K562 (cell line): ENCODE results near the gene CXCL5. TPM values are rescaled to one million over a fixed set of nuclear protein-coding genes. Genes with fewer than 3 reads are reported as not detected.

ENCODE experiments used
- ATAC-seq: fragments of 200-7000 bp; cut with Tn5 transposase; 3 replicates; pipeline ENCODE4 v1.9.1; 2020; ENCODE audit warnings: moderate library complexity
- BruUV-seq: library from RNA; stranded (reverse); fragments of 400-500 nt; replicated peaks from 2 replicates; lab custom pipeline; 2021; lab: Mats Ljungman, UMichigan
- CTCF ChIA-PET: fragments of 300-600 bp; formaldehyde crosslinking; extraction: SDS; loops from one replicate; lab custom pipeline; 2021; ENCODE audit warnings: low intra/inter-chr PET ratio; lab: Yijun Ruan, JAX
- POLR2A ChIA-PET: fragments of 300-600, 350-650 bp; sonication (Branson Sonifier 250); formaldehyde crosslinking; extraction: SDS; loops from one replicate; lab custom pipeline; 2021; ENCODE audit warnings: antibody characterized with exemption, inconsistent platforms; lab: Yijun Ruan, JAX
- DNase-seq, 4 experiments: peaks; one replicate each; pipeline versions ENCODE4 v3.0.0 to v3.0.0-alpha.2; 2011 to 2018; ENCODE audit warnings: low spot score in 3 of 4, mixed read lengths in 3 of 4; ENCODE audit errors: extremely low read depth in 1 of 4
- FAIRE-seq: peaks from 2 replicates; lab custom pipeline; 2011; peaks lifted over from hg19 to GRCh38; lab: Jason Lieb, UNC
- H2AFZ ChIP-seq: 2 replicates; pipeline ENCODE4 v1.6.0; 2011; ENCODE audit warnings: low read depth, low read length, control low read depth, inconsistent platforms
- H3K27ac ChIP-seq: fragments of 200-600 bp; 3 replicates; pipeline ENCODE4 v1.8.0; 2011; ENCODE audit warnings: low read depth, mild to moderate bottlenecking, control low read depth, inconsistent platforms, low read length, moderate library complexity, mixed read lengths; ENCODE audit errors: extremely low read depth
- H3K27me3 ChIP-seq, 2 experiments: fragments of 300-600 bp in 1 of 2; 2 replicates in 1 of 2; 3 replicates in 1 of 2; pipeline versions ENCODE4 v1.6.0 to v1.8.0; 2011; ENCODE audit warnings: inconsistent platforms in 2 of 2, low read length in 2 of 2, mild to moderate bottlenecking in 1 of 2, mixed read lengths in 1 of 2, moderate library complexity in 1 of 2; ENCODE audit not compliant: control insufficient read depth in 2 of 2, insufficient read depth in 2 of 2
- H3K36me3 ChIP-seq: fragments of 300-600 bp; 3 replicates; pipeline ENCODE4 v1.8.0; 2011; ENCODE audit warnings: mild to moderate bottlenecking, low read length, inconsistent platforms; ENCODE audit not compliant: control insufficient read depth, insufficient read depth
- H3K4me1 ChIP-seq, 2 experiments: fragments of 200-600 bp in 1 of 2; replicated peaks in 1 of 2; 2 replicates in 1 of 2; 3 replicates in 1 of 2; pipeline versions ENCODE4 v1.5.1 to v1.8.0; 2011; ENCODE audit warnings: inconsistent platforms in 2 of 2, low read length in 2 of 2, mild to moderate bottlenecking in 1 of 2, mixed read lengths in 1 of 2, moderate library complexity in 1 of 2; ENCODE audit not compliant: control insufficient read depth in 2 of 2, insufficient read depth in 2 of 2
- H3K4me2 ChIP-seq: 2 replicates; pipeline ENCODE4 v1.6.1; 2011; ENCODE audit warnings: low read length, control low read depth, inconsistent platforms, mixed read lengths; ENCODE audit not compliant: insufficient read depth
- H3K4me3 ChIP-seq: fragments of 200-600 bp; sonication (generic), shearing (Covaris generic); 2 replicates; pipeline ENCODE4 v1.5.1; 2016; ENCODE audit warnings: control low read depth, inconsistent platforms
- H3K79me2 ChIP-seq: fragments of 200-600 bp; 3 replicates; pipeline ENCODE4 v1.8.0; 2011; ENCODE audit warnings: low read length, inconsistent platforms; ENCODE audit not compliant: control insufficient read depth, insufficient read depth
- H3K9ac ChIP-seq, 2 experiments: 2 replicates each; pipeline versions ENCODE4 v1.6.0 to v1.6.1; 2011; ENCODE audit warnings: low read depth in 2 of 2, low read length in 2 of 2, control low read depth in 1 of 2, inconsistent platforms in 1 of 2, mild to moderate bottlenecking in 1 of 2, mixed read lengths in 1 of 2; ENCODE audit not compliant: insufficient read depth in 1 of 2
- H3K9me1 ChIP-seq: one replicate; pipeline ENCODE4 v1.6.0; 2011; ENCODE audit warnings: inconsistent platforms, mild to moderate bottlenecking, low read length, moderate library complexity; ENCODE audit not compliant: control insufficient read depth, insufficient read depth
- H3K9me3 ChIP-seq: replicated peaks from 2 replicates; pipeline ENCODE4 v1.5.1; 2011; ENCODE audit warnings: low read depth, low read length, inconsistent platforms; ENCODE audit not compliant: control insufficient read depth, insufficient read depth
- H4K20me1 ChIP-seq: replicated peaks from 2 replicates; pipeline ENCODE4 v1.6.1; 2011; ENCODE audit warnings: low read length, inconsistent platforms, mixed read lengths; ENCODE audit not compliant: control insufficient read depth, insufficient read depth
- CTBP1 ChIP-seq: fragments of 450-650 bp; IDR thresholded peaks from 2 replicates; pipeline ENCODE4 v1.6.1; 2016; ENCODE audit warnings: borderline replicate concordance
- ESRRA ChIP-seq: fragments of 450-650 bp; IDR thresholded peaks from 2 replicates; pipeline ENCODE4 v1.6.1; 2014; ENCODE audit warnings: low read depth, mild to moderate bottlenecking, moderate library complexity, borderline replicate concordance
- HNRNPLL ChIP-seq: fragments of 200-400 bp; formaldehyde crosslinking; IDR thresholded peaks from 2 replicates; pipeline ENCODE4 v1.6.1; 2017; ENCODE audit warnings: low read length, low read depth, mild to moderate bottlenecking; ENCODE audit not compliant: poor library complexity, severe bottlenecking
- NEUROD1 ChIP-seq: fragments of 150-350 bp; IDR thresholded peaks from 2 replicates; pipeline ENCODE4 v1.6.1; 2014; ENCODE audit warnings: borderline replicate concordance, low read length, low read depth; ENCODE audit not compliant: partially characterized antibody
- PHB ChIP-seq: fragments of 250-450 bp; sonication (Bioruptor Pico); IDR thresholded peaks from 2 replicates; pipeline ENCODE4 v1.5.0; 2021
- RBM14 ChIP-seq: fragments of 200-400 bp; formaldehyde crosslinking; IDR thresholded peaks from 2 replicates; pipeline ENCODE4 v1.6.1; 2018; ENCODE audit warnings: low read depth, mild to moderate bottlenecking, low read length, moderate library complexity, borderline replicate concordance; ENCODE audit not compliant: insufficient read depth
- RUNX1 ChIP-seq: sonication (generic); IDR thresholded peaks from 2 replicates; pipeline ENCODE4 v1.6.1; 2016; ENCODE audit warnings: antibody characterized with exemption, low read depth
- SIN3B ChIP-seq: fragments of 450-650 bp; IDR thresholded peaks from 2 replicates; pipeline ENCODE4 v1.6.1; 2017; ENCODE audit warnings: low read depth, mild to moderate bottlenecking, moderate library complexity
- SRSF7 ChIP-seq: fragments of 200-400 bp; formaldehyde crosslinking; optimal IDR thresholded peaks from 2 replicates; pipeline ENCODE3; 2017; ENCODE audit warnings: mild to moderate bottlenecking, low read depth, low read length
- TCFL5 ChIP-seq: fragments of 250-450 bp; sonication (Bioruptor Pico); conservative IDR thresholded peaks from 2 replicates; pipeline ENCODE4 v1.6.1; 2021; ENCODE audit warnings: mild to moderate bottlenecking, moderate library complexity, matching md5 sums
- TFAM ChIP-seq: fragments of 250-450 bp; sonication (Bioruptor Pico); conservative IDR thresholded peaks from 2 replicates; pipeline ENCODE4 v1.5.0; 2021; ENCODE audit warnings: mild to moderate bottlenecking, moderate library complexity
- ZNF778 ChIP-seq: fragments of 450-650 bp; formaldehyde crosslinking; IDR thresholded peaks from 2 replicates; pipeline ENCODE4 v1.4.0; 2020; ENCODE audit warnings: mild to moderate bottlenecking, moderate library complexity
- WGBS: fragments of 100-300 bp; shearing (Covaris generic); methylation state at CpG from one replicate; pipeline ENCODE4 v1.1.6; 2016; ENCODE audit warnings: low coverage, mixed read lengths; ENCODE audit not compliant: insufficient coverage; ENCODE audit errors: missing lambda C conversion rate; 5-methylcytosine and 5-hydroxymethylcytosine counted together
- in situ Hi-C: fragments of 300-500 bp; cut with MboI; formaldehyde crosslinking; loops from 4 replicates; pipeline ENCODE4 v1.15.0; 2018; ENCODE audit warnings: inconsistent platforms, mixed read lengths
- intact Hi-C: fragments of 100-400 bp; cut with micrococcal nuclease; formaldehyde crosslinking; loops from 2 replicates; pipeline ENCODE4 v1.14.2; 2022
- polyA plus RNA-seq, 8 experiments: library from polyadenylated mRNA; depleted of rRNA in 4 of 8; stranded (reverse) in 5 of 8; unstranded in 3 of 8; fragments of >200 nt; fragmentation: Nextera tagmentation in 2 of 8; fragmentation: Illumina TruSeq in 1 of 8; extraction: Ambion mirVana in 2 of 8; extraction: Trizol in 1 of 8; gene quantifications; 2 replicates each; pipeline versions ENCODE4 v1.2.1 to v1.2.3, GENCODE V29; 2011 to 2014; ENCODE audit warnings: inconsistent platforms in 1 of 8, missing spikeins in 1 of 8
- total RNA-seq, 7 experiments: library from RNA; depleted of rRNA in 6 of 7; stranded (reverse); fragments of >200 nt in 6 of 7; fragmentation: Illumina TruSeq in 2 of 7; extraction: Trizol in 2 of 7; gene quantifications; 2 replicates each; pipeline versions ENCODE4 v1.2.1 to v1.2.3, GENCODE V29; 2011 to 2021; ENCODE audit warnings: low replicate concordance in 1 of 7
- TF ChIP-seq, protein P1 (sequence below): fragments of 450-650 bp; IDR thresholded peaks from 2 replicates; pipeline ENCODE4 v1.6.1; 2014; ENCODE audit warnings: low read depth, mild to moderate bottlenecking, moderate library complexity, borderline replicate concordance
- TF ChIP-seq, protein P2 (sequence below): IDR thresholded peaks from 2 replicates; pipeline ENCODE4 v1.6.1; 2011; ENCODE audit warnings: borderline replicate concordance, low read depth, mild to moderate bottlenecking, moderate library complexity, low read length; ENCODE audit not compliant: insufficient read depth, poor library complexity, severe bottlenecking

The CXCL5 gene
- total and polyA plus RNA-seq, 9 of the 15 experiments (the other 6 are each of a cell fraction or from before 2014, with no cell fraction given) = not detected

DNA sequence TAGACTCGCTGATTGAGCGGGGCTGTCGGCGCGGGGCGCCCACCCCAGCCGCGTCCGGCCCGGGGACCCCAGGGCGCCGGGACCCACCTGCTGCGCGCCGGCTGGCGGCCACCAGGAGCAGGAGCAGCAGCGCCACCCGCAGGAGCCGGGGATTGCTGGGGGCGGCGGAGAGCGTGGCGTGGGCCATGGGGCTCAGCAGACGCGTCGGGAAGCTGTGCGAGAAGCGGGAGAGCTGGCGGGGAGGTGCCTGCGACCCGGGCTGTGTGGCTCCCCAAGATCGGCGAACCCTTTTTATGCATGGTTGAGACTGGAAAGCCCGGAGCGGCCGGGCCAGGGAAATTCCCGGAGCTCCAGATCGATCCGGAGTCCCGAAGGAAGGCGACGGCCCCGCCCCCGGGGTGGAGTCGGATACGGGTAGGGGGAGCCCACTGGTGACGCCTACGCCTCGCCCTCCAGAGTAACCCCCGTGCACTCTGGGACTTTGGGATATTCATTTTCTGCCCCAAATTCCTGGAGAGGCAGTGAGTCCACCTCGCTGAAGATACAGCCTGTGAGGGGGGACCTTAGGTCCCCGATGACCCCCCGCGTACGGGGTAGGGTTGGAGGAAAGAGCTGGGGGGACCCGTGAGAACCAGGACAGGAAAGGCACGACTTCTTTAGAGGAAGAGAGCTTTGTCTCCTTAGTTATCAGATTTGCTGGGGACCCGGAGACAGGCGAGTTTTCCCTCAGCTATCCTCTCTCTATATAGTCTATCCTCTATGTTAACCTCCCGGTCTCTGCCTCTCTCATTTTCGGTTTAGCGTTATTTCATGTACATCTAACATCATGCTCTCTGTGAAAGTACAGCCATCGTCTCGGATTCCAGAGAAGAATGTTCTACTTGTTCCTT is 40.2 kb upstream of the CXCL5 start, which contains the start of gene CXCL3 (continued):
- TF ChIP-seq, protein P1, sequence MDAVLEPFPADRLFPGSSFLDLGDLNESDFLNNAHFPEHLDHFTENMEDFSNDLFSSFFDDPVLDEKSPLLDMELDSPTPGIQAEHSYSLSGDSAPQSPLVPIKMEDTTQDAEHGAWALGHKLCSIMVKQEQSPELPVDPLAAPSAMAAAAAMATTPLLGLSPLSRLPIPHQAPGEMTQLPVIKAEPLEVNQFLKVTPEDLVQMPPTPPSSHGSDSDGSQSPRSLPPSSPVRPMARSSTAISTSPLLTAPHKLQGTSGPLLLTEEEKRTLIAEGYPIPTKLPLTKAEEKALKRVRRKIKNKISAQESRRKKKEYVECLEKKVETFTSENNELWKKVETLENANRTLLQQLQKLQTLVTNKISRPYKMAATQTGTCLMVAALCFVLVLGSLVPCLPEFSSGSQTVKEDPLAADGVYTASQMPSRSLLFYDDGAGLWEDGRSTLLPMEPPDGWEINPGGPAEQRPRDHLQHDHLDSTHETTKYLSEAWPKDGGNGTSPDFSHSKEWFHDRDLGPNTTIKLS = peak; percentile 55; the same call in 1 of the 2 replicates
- peak; percentile 45 for TF ChIP-seq CTBP1
- no peak for TF ChIP-seq PHB (CRISPR knock-in tag)

DNA sequence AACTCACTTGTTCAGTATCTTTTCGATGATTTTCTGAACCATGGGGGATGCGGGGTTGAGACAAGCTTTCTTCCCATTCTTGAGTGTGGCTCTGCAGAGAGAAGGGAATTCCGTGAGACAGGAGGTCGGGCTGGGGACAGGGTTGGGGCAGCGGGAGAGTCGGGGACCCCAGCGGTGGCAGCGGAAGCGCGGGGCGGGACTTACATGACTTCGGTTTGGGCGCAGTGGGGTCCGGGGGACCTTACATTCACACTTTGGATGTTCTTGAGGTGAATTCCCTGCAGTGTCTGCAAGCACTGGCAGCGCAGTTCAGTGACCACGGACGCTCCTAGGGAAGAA is 39.6 kb upstream of the CXCL5 start:
- H3K4me1 ChIP-seq = peaks cover 3 to 16% of the 10 kb centered on the region in 2 experiments; a peak in 3 of 5 replicates
- no peaks in the 10 kb centered on the region for H4K20me1 ChIP-seq
- H3K4me3 ChIP-seq = peak overlapping the region; percentile 55
- TF ChIP-seq ZNF778 (no peak), RBM14 (no peak), ESRRA (no peak), HNRNPLL (peak; percentile 37), SRSF7 (no peak), SIN3B (no peak), RUNX1 (no peak), NEUROD1 (peak; percentile 21), TCFL5 (no peak), TFAM (CRISPR knock-in tag) (no peak)
- TF ChIP-seq, protein P2, sequence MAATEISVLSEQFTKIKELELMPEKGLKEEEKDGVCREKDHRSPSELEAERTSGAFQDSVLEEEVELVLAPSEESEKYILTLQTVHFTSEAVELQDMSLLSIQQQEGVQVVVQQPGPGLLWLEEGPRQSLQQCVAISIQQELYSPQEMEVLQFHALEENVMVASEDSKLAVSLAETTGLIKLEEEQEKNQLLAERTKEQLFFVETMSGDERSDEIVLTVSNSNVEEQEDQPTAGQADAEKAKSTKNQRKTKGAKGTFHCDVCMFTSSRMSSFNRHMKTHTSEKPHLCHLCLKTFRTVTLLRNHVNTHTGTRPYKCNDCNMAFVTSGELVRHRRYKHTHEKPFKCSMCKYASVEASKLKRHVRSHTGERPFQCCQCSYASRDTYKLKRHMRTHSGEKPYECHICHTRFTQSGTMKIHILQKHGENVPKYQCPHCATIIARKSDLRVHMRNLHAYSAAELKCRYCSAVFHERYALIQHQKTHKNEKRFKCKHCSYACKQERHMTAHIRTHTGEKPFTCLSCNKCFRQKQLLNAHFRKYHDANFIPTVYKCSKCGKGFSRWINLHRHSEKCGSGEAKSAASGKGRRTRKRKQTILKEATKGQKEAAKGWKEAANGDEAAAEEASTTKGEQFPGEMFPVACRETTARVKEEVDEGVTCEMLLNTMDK = no peak

More for the DNA sequence above, 39.6 kb upstream of the CXCL5 start:
- in situ Hi-C loops = loop anchor here (10.0 kb wide), 2 partner anchors 313 to 373 kb away; no protein-coding TSS in a partner anchor
- H3K27ac ChIP-seq = peak overlapping the region; percentile 88
- H3K27me3 ChIP-seq = no peaks in the 10 kb centered on the region
- H2AFZ ChIP-seq = peak overlapping the region; percentile 88
- H3K79me2 ChIP-seq = peaks cover 24% of the 10 kb centered on the region
- ChIA-PET CTCF (no interaction called here), POLR2A (interaction anchor here (0.7 to 2.7 kb wide), 7 partner anchors 18 to 294 kb away, joined by 3 to 23 read pairs (median 4); partner anchors contain the start of gene CXCL2)
- no peaks in the 10 kb centered on the region for H3K9me3 ChIP-seq
- ATAC-seq (peak; percentile 26; the same call in 2 of the 3 replicates), DNase-seq (peak in 1 of 4 experiments; percentile 47), FAIRE-seq (no peak)
- H3K9ac ChIP-seq = peak overlapping the region; percentile 93 to 95
- no peaks in the 10 kb centered on the region for H3K9me1 ChIP-seq
- peak overlapping the region; percentile 88 for H3K4me2 ChIP-seq
- peaks cover 3% of the 10 kb centered on the region; the same call in 2 of the 3 replicates for H3K36me3 ChIP-seq
- BruUV-seq = no TSS peak
- intact Hi-C loops = loop anchor here (2.0 to 10.0 kb wide), 6 partner anchors 19 to 376 kb away; partner anchors contain the start of genes CXCL1 and CXCL2
- WGBS = 0% methylated on average over 15 of the region's 17 CpGs
